ENCODE data around the gene PDCD10.

The PDCD10 gene

GRCh38 chr3:167666563-167666962 is 68.1 kb downstream of the PDCD10 start:
- POLR2A ChIA-PET: no interaction called here
- CTCF ChIA-PET: interaction anchor here (1.1 to 1.4 kb wide), 2 partner anchors 13 to 18 kb away, joined by 3 to 9 read pairs; partner anchors contain the start of gene WDR49
- DNase-seq (ENCODE audit: extremely low spot score): no peak
- TF ChIP-seq CTCF (IDR thresholded peaks at IDR 0.05; ENCODE audit: control extremely low read depth, extremely low read depth, low read depth, missing control alignments): no peak

DNA sequence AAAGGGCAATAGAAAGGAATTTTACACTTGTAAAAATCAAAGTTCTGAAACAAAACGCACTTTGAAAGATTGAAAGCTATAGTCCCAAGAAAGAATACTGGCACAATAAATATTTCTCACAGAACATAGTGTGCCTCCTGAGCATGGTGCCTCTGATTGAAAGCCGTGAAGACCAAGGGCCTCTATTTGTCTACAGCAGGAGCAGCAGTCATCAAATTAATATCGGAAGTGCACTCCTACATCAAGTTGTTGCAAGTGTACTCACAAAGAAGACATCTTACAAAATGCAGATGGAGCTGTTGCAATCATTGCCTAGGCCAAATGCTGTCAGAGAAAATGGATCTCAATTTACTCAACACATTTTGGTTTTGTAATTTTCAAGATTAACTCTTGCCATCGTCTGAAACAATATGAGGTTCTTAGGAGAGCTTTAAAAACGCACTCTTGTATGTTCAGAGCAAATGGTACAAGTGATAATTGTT is 71.7 kb downstream of the PDCD10 start:
- no peak for TF ChIP-seq CTCF (IDR thresholded peaks at IDR 0.05; ENCODE audit: control extremely low read depth, extremely low read depth, low read depth, missing control alignments)
- CTCF ChIA-PET: interaction anchor here (1.1 to 2.5 kb wide), 2 partner anchors 10 to 11 kb away, joined by 5 to 12 read pairs; partner anchors contain the start of gene WDR49
- no peak for DNase-seq (ENCODE audit: extremely low spot score)
- POLR2A ChIA-PET: no interaction called here

GRCh38 chr3:167657684-167658225 is 76.9 kb downstream of the PDCD10 start:
- ChIA-PET CTCF (no interaction called here), POLR2A (no interaction called here)
- no peak for TF ChIP-seq CTCF (IDR thresholded peaks at IDR 0.05; ENCODE audit: control extremely low read depth, extremely low read depth, low read depth, missing control alignments)
- DNase-seq (ENCODE audit: extremely low spot score): no peak

- ChIA-PET CTCF (no interaction called here), POLR2A (no interaction called here)
These were observed 77.9 kb downstream of the PDCD10 start for GRCh38 chr3:167656821-167657220.

DNA sequence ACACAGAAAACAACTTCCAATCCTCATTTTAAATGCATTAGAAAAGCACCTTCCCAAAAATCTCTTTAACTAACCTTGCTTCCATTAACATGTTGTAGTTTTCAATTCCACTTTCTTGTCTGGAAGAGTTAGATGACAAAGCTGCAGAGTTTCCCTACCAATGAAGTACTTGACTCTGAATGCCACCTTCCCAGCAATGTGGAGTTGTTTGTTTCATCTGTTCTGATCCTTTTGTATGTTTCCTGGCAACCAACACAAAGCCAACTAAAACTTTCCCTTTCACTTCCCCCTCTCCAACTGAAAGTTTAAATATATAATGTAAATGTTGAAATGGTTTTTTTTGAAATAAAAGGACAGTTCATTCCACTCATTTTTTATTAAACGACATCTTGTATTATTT is 80.9 kb downstream of the PDCD10 start, which contains the start of gene WDR49:
Gene WDR49, minus strand, starts transcription at position 183 of the 400 bp plus-strand sequence. CDS start 517 bp downstream, outside the sequence.
- peak; percentile 10 for DNase-seq (ENCODE audit: extremely low spot score)

More at GRCh38 chr3:167656821-167657220, 77.9 kb downstream of the PDCD10 start:
- no peak for TF ChIP-seq CTCF (IDR thresholded peaks at IDR 0.05; ENCODE audit: control extremely low read depth, extremely low read depth, low read depth, missing control alignments)
- no peak for DNase-seq (ENCODE audit: extremely low spot score)

GRCh38 chr3:167653155-167653554 is 81.5 kb downstream of the PDCD10 start:
- DNase-seq (ENCODE audit: extremely low spot score): no peak
- TF ChIP-seq CTCF (IDR thresholded peaks at IDR 0.05; ENCODE audit: control extremely low read depth, extremely low read depth, low read depth, missing control alignments): no peak
- CTCF ChIA-PET: interaction anchor here (0.8 to 4.0 kb wide), 7 partner anchors 8 to 30 kb away, joined by 3 to 12 read pairs (median 3); no protein-coding TSS in a partner anchor
- POLR2A ChIA-PET: no interaction called here

More for the DNA sequence above, 80.9 kb downstream of the PDCD10 start, which contains the start of gene WDR49:
- ChIA-PET CTCF (interaction anchor here (0.8 to 4.0 kb wide), 5 partner anchors 9 to 24 kb away, joined by 3 to 12 read pairs (median 4); no protein-coding TSS in a partner anchor), POLR2A (no interaction called here)
- no peak for TF ChIP-seq CTCF (IDR thresholded peaks at IDR 0.05; ENCODE audit: control extremely low read depth, extremely low read depth, low read depth, missing control alignments)
